ENCODE results near the gene ARL5A.
"Not testable (repeated sequence)": the region's sequence is repeated elsewhere in the genome, so short reads cannot be mapped to it uniquely, and the experiment has no call there.

The ARL5A gene

GRCh38 chr2:151828143-151828889, at the start of gene ARL5A:
ARL5A (minus strand) TSS chr2:151828421; CDS start chr2:151828176, 245 bp downstream.
- peak; percentile 95 for DNase-seq (ENCODE audit: low spot score)

- DNase-seq (ENCODE audit: low spot score) = not testable (repeated sequence)
These were observed 47.4 kb upstream of the ARL5A start for GRCh38 chr2:151875631-151876030.

GRCh38 chr2:151872463-151872862, 44.2 kb upstream of the ARL5A start:
- no peak for DNase-seq (ENCODE audit: low spot score)

- DNase-seq (ENCODE audit: low spot score) = peak; percentile 66
These were observed 41.1 kb upstream of the ARL5A start for GRCh38 chr2:151869291-151869690.

GRCh38 chr2:151862700-151863099, 34.5 kb upstream of the ARL5A start:
- DNase-seq (ENCODE audit: low spot score) = no peak

GRCh38 chr2:151861174-151861573, 33.0 kb upstream of the ARL5A start:
- no peak for DNase-seq (ENCODE audit: low spot score)

- DNase-seq (ENCODE audit: low spot score) = no peak
These were observed 32.5 kb upstream of the ARL5A start for GRCh38 chr2:151860613-151861146.

GRCh38 chr2:151860210-151860609, 32.0 kb upstream of the ARL5A start:
- no peak for DNase-seq (ENCODE audit: low spot score)

- no peak for DNase-seq (ENCODE audit: low spot score)
These were observed 29.4 kb upstream of the ARL5A start for GRCh38 chr2:151857650-151858049.

- no peak for DNase-seq (ENCODE audit: low spot score)
These were observed 26.9 kb upstream of the ARL5A start for GRCh38 chr2:151855111-151855510.

- DNase-seq (ENCODE audit: low spot score) = no peak
These were observed 25.0 kb upstream of the ARL5A start for GRCh38 chr2:151853070-151853758.

- DNase-seq (ENCODE audit: low spot score) = no peak
These were observed 24.2 kb upstream of the ARL5A start for GRCh38 chr2:151852260-151853069.

GRCh38 chr2:151851761-151852160, 23.5 kb upstream of the ARL5A start:
- DNase-seq (ENCODE audit: low spot score) = no peak

- no peak for DNase-seq (ENCODE audit: low spot score)
These were observed 21.3 kb upstream of the ARL5A start for GRCh38 chr2:151849413-151850010.

- DNase-seq (ENCODE audit: low spot score) = no peak
These were observed 17.7 kb upstream of the ARL5A start for GRCh38 chr2:151845884-151846283.

- DNase-seq (ENCODE audit: low spot score) = no peak
These were observed 17.3 kb upstream of the ARL5A start for GRCh38 chr2:151845481-151845880.

- no peak for DNase-seq (ENCODE audit: low spot score)
These were observed 16.1 kb upstream of the ARL5A start for GRCh38 chr2:151844211-151844896.

GRCh38 chr2:151843691-151844061, 15.5 kb upstream of the ARL5A start:
- no peak for DNase-seq (ENCODE audit: low spot score)

GRCh38 chr2:151842830-151843690, 14.8 kb upstream of the ARL5A start:
- no peak for DNase-seq (ENCODE audit: low spot score)

- DNase-seq (ENCODE audit: low spot score) = no peak
These were observed 12.8 kb upstream of the ARL5A start for GRCh38 chr2:151841047-151841424.

Data from cerebellar cortex (tissue), 1 donor.